Measurements from ENCODE around the gene MAGI1. TPM values are rescaled to one million over a fixed set of nuclear protein-coding genes. Genes with fewer than 3 reads are reported as not detected.
"Not testable (repeated sequence)": the region's sequence is repeated elsewhere in the genome, so short reads cannot be mapped to it uniquely, and the experiment has no call there.

MAGI1 gene
- total RNA-seq, 1 experiment from 2014 or later: 3.4 TPM

DNA sequence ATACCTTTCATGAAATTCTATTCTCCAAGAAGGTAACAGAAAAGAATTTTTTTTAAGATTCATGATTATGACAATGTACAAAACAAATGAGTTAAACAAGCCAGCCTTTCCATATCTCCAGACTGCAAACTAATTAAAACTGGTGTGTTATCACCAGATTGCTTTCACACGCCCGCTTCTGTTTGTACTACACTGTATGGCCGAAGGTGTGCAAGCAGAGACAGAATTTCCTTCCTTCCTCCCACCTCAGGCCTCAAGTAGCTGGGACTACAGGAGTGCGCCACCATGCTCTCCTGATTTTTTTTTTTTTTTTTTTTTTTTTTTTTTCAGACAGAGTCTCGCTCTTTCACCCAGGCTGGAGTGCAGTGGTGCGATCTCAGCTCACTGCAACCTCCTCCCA lies 400.4 kb downstream of the MAGI1 start:
- H3K9me3 ChIP-seq: no peaks in the 10 kb centered on the region
- H3K4me3 ChIP-seq: no peak overlapping the region

DNA sequence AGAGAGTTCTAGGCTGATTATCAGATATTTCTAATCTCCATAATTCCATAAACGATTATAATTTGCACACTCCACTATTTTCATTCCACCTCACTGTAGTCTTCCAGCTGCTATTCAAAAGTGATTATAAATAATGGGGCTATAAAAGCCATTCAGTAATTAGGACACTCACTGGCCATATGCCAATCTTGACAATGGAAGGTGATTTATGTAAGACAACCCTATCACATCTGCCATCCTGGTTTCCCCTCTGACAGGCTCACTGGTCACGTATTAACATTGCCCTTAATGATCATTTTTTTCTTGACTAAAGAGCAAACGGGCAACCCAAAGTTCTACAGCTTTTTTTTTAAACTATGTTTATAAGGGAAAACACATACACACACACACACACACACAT lies 402.4 kb downstream of the MAGI1 start:
- Histone ChIP-seq H3K4me3 (no peak overlapping the region), H3K36me3 (no peaks in the 10 kb centered on the region), H3K9me3 (no peaks in the 10 kb centered on the region), H3K27me3 (no peaks in the 10 kb centered on the region)
- no peak for DNase-seq

More for the DNA sequence above, 400.4 kb downstream of the MAGI1 start:
- no peaks in the 10 kb centered on the region for H3K27me3 ChIP-seq
- no peak for DNase-seq
- no peaks in the 10 kb centered on the region for H3K36me3 ChIP-seq

DNA sequence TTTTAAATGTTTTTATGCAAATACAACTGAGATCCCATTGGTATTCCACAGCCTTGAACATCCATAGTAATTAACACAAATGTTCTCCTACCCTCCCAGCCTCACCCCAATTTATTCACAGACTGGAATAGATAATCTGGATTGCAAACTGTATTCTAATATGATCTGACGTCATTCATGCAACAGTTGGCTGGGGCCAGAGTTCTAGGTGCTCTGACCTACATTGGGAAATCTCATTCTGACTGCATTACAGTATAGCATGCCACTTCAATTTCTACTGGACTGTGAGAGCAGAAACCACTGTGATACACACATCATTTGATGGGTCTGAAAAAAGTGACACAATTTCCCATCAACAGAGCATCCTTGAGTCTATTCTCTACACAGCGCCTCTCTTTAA lies 403.1 kb downstream of the MAGI1 start:
- no peak overlapping the region for H3K4me3 ChIP-seq
- H3K36me3 ChIP-seq: no peaks in the 10 kb centered on the region
- no peak for DNase-seq
- H3K9me3 ChIP-seq: no peaks in the 10 kb centered on the region
- H3K27me3 ChIP-seq: no peaks in the 10 kb centered on the region

DNA sequence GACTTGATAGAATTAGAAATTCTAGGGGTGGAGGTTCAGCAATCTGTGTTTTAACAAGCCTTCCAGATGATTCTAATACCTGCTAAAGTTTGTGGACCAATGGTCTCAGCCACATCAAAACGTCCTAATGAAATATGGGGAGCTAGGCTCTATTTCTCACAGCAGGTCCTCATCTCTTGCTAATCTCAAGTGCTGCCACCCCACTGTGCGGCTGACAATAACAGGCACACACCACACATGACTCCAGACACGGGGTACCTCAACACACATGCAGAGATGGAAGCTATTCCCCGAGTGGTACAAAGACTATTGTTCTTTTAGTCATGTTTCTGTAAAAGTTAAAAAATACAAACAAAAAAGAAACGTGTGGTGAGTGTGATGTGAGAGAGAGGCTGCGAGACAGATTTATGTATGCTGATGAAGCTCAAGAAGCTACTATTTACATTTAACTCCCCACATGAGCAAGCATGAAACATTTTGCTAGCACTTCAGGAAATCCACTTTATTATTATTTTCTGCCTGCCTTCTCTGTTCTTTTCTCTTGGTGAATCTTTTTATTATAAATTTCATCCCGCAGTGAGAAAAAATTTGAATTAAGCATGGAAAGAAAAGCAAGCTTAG lies 405.6 kb downstream of the MAGI1 start:
- Histone ChIP-seq H3K27me3 (no peaks in the 10 kb centered on the region), H3K36me3 (no peaks in the 10 kb centered on the region), H3K9me3 (no peaks in the 10 kb centered on the region), H3K4me3 (no peak overlapping the region)
- DNase-seq: no peak

DNA sequence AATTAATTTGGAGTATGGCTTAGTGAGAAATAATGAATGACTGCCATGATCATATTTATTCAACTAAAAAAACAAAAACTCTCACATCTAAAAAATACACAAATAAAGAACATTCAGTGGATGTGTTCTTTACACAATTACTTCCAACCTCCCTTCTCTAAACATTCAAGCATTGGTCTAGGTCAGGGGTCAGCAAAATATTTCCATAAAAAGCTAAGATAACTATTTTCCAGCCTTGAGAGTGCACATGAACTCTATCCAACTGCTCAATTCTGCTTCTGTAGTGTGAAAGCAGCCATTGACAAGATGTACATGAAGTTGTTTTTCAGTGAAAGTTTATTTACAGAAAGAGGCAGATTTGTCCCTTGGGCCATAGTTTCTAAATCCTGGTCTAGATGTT lies 406.3 kb downstream of the MAGI1 start:
- Histone ChIP-seq H3K27me3 (no peaks in the 10 kb centered on the region), H3K9me3 (no peaks in the 10 kb centered on the region), H3K4me3 (no peak overlapping the region), H3K36me3 (no peaks in the 10 kb centered on the region)
- DNase-seq: no peak

DNA sequence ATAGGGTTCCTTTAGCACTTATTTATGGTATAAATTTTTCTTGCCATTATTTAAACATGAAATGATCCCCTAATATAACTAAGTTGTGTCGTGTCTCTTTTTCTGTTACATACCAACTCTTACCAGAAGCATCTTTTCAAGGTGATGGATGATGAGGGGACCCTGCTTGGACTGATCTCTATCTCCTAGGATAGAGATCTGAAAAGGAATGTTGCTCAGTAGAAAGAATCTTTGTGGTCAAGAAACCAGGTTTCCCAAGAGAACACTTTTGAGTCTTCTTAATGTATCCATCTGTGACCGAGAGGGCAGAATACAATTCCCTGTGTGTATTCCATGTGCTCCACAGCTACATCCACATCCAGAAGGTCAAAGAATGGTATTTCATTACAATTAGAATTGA lies 409.7 kb downstream of the MAGI1 start:
- no peak for DNase-seq
- Histone ChIP-seq H3K27me3 (no peaks in the 10 kb centered on the region), H3K36me3 (no peaks in the 10 kb centered on the region), H3K4me3 (no peak overlapping the region), H3K9me3 (no peaks in the 10 kb centered on the region)

DNA sequence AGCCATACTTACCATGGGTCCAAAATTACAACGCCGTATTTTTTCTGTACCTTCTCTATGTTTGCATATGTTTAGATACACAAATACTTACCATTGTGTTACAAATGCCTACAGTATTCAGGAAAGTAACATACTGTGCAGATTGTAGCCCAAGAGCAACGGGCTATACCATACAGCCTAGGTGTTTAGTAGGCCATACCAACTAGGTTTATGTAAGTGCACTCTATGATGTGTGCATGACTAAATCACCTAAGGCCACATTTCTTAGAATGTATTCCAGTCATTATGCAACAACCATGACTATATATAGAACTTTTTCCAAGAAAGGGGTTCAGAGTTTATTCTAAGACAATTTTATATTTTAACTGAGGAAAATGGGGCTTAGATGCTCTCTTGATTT lies 411.7 kb downstream of the MAGI1 start:
- no peak overlapping the region for H3K4me3 ChIP-seq
- H3K36me3 ChIP-seq: no peaks in the 10 kb centered on the region
- H3K27me3 ChIP-seq: no peaks in the 10 kb centered on the region
- DNase-seq: no peak
- H3K9me3 ChIP-seq: no peaks in the 10 kb centered on the region

DNA sequence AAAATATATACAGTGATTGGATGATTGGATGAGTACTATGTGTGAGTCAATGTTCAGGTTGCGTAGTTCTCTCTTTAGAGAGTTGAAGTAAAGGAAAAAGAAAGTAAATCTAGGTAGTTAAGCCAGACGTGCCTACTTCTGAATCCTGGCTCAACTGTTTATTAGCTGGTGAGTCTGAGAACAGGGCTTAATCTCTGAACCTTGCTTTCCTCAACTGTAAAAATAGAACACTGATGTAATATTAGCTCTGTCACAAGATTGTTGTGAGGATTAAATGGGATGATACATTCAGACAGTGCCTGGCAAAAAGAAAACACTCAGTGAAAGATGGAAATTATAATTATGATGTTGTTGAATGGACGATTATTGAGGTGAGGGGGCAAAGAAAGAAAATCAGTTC lies 413.4 kb downstream of the MAGI1 start:
- H3K9me3 ChIP-seq: no peaks in the 10 kb centered on the region
- no peak for DNase-seq
- H3K36me3 ChIP-seq: no peaks in the 10 kb centered on the region
- no peaks in the 10 kb centered on the region for H3K27me3 ChIP-seq
- H3K4me3 ChIP-seq: no peak overlapping the region

DNA sequence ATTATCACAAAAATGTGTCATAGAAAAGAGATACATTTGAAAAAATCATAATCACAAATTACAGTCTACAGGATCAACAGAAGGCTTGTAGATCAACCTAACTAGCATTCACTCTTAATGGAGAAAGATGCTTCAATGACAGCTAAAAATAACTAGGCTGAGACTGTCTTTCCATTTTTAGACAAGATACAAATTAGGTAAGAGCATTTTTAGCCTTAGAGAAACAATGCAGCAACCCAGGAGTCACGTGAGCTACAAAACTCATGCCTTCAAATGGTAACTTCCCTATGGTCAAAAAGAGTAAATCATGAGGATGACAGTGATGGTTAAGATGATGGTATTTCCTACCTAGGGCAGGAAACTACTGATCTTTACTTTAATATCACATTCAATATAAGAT lies 415.4 kb downstream of the MAGI1 start:
- Histone ChIP-seq H3K9me3 (no peaks in the 10 kb centered on the region), H3K36me3 (no peaks in the 10 kb centered on the region), H3K27me3 (no peaks in the 10 kb centered on the region), H3K4me3 (no peak overlapping the region)
- DNase-seq: no peak

DNA sequence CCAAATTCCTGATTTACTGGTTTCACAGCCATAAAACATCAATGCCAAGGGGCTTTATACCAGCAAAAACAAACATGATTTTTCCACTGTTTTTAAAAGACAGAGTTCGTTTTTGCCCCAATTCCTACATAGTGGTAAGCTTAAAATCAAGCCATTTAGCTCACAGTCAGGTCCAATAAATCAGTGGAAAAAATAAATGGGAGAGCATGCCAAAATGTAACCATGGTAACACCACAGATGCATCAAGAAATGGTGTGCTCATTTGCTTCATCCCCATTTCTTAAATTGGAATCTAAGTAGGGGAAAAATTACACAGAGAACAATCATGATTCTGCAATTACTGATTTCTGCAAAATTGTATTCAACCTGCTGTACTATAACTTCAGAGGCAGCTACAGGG lies 418.8 kb downstream of the MAGI1 start:
- H3K36me3 ChIP-seq: no peaks in the 10 kb centered on the region
- H3K9me3 ChIP-seq: no peaks in the 10 kb centered on the region
- H3K4me3 ChIP-seq: no peak overlapping the region
- no peaks in the 10 kb centered on the region for H3K27me3 ChIP-seq
- no peak for DNase-seq

DNA sequence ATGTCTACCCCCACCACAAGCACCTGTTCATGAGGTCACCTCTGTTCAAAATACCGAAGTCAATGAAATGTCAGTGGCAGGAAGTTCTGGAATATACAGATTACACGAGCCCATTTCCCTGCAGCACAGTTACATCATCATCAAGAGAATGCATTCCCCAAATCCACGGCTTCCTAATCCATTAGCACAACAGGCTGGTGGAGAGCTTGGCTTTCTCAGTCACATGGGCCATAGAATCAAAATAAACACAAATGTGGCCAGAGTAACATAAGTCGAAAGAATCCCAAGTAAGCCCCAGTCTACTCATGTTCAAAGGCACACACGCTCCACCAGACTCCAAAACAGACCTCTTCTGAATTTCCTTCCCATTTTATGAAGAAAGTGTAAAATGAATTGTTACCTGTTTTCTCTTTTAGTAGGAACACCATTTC lies 419.3 kb downstream of the MAGI1 start:
- DNase-seq: peak; percentile 3
- no peak overlapping the region for H3K4me3 ChIP-seq
- H3K9me3 ChIP-seq: no peaks in the 10 kb centered on the region
- no peaks in the 10 kb centered on the region for H3K27me3 ChIP-seq
- no peaks in the 10 kb centered on the region for H3K36me3 ChIP-seq

DNA sequence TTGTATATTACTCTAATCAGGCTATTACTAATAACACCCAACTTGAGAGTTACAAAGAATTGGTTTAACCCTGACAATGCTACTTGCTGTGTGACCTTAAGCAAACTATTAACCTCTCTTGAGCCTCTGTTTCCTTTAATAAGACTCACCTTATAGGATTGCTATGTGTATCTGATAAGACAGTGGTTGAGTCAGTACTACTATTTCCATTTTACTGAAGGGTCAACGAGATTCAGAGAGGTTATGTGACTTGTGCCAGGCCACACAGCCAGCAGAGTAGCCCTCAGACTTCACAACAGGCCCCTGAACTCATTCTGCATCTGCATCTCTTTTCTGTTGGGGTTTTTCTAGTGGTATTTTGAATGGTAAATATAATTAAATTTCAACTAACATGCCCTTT lies 420.1 kb downstream of the MAGI1 start:
- Histone ChIP-seq H3K27me3 (no peaks in the 10 kb centered on the region), H3K36me3 (no peaks in the 10 kb centered on the region), H3K4me3 (no peak overlapping the region), H3K9me3 (no peaks in the 10 kb centered on the region)
- DNase-seq: no peak

DNA sequence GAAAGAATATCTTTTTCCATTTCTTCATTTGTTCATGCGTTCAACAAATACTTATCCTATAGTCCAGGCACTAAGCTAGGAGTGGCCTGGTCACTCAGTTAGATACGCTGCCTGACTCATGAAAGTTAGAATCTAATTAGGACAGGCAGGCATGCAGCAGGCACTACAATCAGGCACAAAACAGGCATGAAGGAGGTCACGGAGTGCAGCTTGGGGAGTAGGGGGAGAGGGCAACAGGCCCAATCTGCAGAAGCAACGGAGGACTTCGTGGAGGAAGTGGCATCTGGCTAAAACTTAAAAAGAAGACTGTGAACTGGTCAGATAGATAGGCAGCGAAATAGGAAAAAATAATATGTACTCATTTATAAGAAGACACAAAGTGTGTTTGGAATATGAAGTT lies 420.9 kb downstream of the MAGI1 start:
- no peaks in the 10 kb centered on the region for H3K9me3 ChIP-seq
- no peaks in the 10 kb centered on the region for H3K27me3 ChIP-seq
- no peak for DNase-seq
- H3K36me3 ChIP-seq: no peaks in the 10 kb centered on the region
- no peak overlapping the region for H3K4me3 ChIP-seq

DNA sequence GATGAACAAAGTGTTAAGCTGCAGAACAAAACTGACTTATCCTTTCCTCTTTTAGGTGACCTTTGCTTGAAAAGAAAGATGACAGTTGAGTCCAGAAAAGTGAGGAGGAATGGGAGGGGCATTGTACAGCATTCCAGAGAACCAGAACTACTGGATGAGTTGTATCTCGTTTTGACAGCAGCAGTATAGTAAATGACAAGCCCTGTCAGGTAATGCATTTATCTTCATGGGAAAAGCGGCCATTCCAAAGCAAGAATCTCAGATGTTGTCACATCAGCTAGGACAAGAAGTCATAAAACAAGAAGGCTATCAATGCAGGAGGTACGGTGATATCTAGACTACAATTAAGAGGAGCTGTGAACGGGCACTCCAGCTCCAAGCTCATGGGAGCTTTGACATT lies 421.5 kb downstream of the MAGI1 start:
- Histone ChIP-seq H3K9me3 (no peaks in the 10 kb centered on the region), H3K36me3 (no peaks in the 10 kb centered on the region), H3K4me3 (no peak overlapping the region), H3K27me3 (no peaks in the 10 kb centered on the region)
- no peak for DNase-seq

DNA sequence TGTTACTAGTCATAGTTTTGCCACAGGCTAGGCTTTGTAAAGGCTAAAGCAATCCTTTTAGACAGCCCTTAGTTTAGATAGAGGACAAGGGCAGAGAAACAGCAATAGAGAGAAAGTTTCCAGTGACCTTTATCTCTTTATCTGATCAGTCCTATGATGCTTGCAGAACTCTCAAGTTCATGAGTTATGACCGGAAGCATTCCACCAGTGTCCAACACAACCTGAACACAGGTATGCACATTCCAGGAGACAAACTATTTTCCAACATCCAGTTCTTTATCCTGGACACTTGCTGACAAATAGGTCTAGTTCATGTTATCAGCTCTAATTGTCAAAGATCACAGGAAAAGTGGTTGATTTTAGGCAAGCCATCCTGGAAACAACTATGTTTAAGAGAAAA lies 422.2 kb downstream of the MAGI1 start:
- Histone ChIP-seq H3K36me3 (no peaks in the 10 kb centered on the region), H3K9me3 (no peaks in the 10 kb centered on the region), H3K4me3 (no peak overlapping the region), H3K27me3 (no peaks in the 10 kb centered on the region)
- DNase-seq: no peak

DNA sequence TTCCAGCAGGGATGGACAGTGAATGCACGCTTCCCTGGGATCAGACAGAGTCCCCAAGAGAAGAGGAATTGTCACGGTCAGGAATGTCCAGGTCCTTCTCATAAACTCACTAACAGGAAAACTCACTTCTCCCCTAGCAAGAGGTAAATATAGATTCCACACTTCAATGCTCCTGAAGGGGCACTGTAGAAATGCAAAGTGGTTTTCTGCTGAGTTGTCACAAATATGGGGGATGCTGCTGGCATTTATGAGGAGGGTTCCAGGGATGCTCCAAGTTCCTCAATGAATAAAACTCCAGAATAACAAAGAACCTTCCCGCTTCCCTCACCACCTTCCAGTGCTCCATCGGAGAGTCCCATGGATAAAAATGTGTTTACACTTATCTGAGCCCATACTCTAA lies 423.4 kb downstream of the MAGI1 start:
- no peaks in the 10 kb centered on the region for H3K27me3 ChIP-seq
- no peak for DNase-seq
- H3K4me3 ChIP-seq: no peak overlapping the region
- no peaks in the 10 kb centered on the region for H3K36me3 ChIP-seq
- H3K9me3 ChIP-seq: no peaks in the 10 kb centered on the region

DNA sequence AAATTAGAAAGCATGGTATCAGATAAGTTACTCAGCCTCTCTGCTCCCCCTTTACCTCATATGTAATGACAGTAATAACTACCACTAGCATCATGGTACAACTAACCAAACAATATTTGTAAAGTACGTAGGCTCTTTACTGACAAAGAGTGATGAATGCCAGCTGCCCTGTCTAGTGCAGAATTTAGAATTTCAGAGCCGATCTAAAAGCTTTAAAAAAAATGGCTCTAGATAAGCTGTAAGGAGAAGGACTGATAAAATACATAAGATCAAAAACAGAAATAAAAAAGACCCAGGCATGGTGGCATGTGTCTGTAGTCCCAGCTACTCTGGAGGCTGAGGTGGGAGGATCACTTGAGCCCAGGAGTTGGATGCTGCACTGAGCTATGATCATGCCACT lies 424.1 kb downstream of the MAGI1 start:
- H3K9me3 ChIP-seq: no peaks in the 10 kb centered on the region

DNA sequence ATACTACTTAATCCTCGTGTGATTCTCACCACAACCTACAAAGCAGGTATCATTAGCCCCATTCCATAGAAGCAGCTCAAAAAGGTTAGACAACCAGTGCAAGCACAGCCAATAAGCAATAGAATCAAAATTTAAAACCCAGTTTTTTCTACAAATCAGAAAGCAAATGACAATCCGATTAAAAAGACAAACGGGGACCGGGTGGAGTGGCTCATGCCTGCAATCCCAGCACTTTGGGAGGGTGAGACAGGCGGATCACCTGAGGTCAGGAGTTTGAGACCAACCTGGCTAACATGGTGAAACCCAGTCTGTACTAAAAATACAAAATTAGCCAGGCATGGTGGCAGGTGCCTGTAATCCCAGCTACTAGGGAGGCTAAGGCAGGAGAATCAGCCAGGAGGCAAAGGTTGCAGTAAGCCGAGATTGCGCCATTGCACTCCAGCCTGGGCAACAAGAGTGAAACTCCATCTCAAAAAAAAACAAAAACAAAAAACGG lies 430.7 kb downstream of the MAGI1 start:
- not testable (repeated sequence) for H3K9me3 ChIP-seq, H3K27me3 ChIP-seq, H3K4me3 ChIP-seq, DNase-seq, H3K36me3 ChIP-seq

More for the DNA sequence above, 424.1 kb downstream of the MAGI1 start:
- DNase-seq: no peak
- no peaks in the 10 kb centered on the region for H3K27me3 ChIP-seq
- H3K4me3 ChIP-seq: no peak overlapping the region
- no peaks in the 10 kb centered on the region for H3K36me3 ChIP-seq

DNA sequence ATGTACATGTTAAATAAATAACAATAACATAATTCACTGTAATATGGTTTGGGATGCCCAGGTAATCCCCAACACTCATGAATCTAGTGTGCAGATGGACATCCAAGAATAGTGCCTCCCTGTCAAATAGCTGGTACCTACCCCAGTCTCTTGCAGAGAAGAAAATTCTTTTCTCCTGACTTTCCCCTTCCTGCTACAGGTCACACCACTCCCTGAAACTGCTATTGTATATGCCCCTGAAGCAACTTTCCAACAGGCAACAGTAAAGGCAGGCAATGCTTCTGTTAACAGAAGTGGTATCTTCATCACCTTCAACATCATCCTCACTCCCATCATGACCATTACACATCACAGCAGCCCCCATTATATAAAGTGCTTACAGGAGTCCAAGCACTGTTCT lies 431.6 kb downstream of the MAGI1 start:
- H3K27me3 ChIP-seq: no peaks in the 10 kb centered on the region
- no peaks in the 10 kb centered on the region for H3K9me3 ChIP-seq
- H3K36me3 ChIP-seq: no peaks in the 10 kb centered on the region
- H3K4me3 ChIP-seq: no peak overlapping the region
- no peak for DNase-seq

All from MG63 (cell line).